SIG-M5 treated with dmso at 0.1 percent for 504 hours (cell line): Measurements from ENCODE around the gene CBFA2T2.
"Not testable (repeated sequence)": the region's sequence is repeated elsewhere in the genome, so short reads cannot be mapped to it uniquely, and the experiment has no call there.

Experiments
- DNase-seq: peaks from one replicate; lab custom pipeline; 2025; ENCODE audit not compliant: unreplicated experiment; lab: John Stamatoyannopoulos, UW

CBFA2T2 gene

DNA sequence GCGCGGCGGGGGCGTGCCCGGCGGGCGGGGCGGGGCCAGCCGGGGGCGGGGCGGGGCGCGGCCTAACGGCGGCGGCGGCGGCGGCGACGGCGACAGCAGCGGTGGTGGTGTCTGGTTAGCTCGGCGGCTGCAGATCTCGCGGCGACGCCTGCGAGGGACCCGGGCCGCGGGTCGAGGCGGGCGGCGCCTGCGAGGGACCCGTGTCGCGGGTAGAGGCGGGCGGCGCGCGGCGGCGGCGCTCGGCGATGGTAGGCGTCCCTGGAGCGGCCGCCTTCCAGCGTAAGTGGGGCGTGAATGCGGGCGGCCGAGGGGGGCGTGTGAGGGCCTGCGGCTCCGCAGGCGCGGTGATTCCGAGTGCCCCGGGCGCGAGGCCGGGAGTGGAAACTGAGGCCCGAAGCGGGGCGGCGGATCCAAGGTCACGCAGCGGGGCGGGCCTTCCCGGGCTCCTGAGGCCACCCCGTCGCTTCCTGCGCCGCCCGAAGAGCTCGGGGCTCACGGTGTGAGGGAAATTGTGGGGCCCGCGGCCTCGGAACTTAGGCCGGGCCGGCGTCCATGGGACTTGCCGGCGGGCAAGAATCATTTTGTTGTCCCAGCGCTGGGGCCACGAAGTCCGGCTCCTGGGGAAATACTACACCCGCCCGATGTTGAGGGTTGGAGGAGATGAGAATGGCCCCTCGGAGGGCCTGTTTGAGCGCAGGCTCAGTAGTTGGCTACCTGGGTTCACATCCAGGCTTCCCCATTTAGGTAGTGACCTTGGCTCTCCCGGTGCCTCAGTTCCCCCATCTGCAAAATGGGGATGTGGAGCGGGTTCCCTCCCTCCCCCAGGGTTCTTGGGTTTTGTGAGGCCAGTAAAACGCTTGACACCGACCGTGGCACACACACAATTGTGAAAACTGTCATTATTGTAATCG is at the start of gene CBFA2T2:
Gene CBFA2T2, plus strand, starts transcription at position 74 of the 911 bp plus-strand sequence. Its CDS starts 172 bp downstream, at position 246.
- no peak for DNase-seq

DNA sequence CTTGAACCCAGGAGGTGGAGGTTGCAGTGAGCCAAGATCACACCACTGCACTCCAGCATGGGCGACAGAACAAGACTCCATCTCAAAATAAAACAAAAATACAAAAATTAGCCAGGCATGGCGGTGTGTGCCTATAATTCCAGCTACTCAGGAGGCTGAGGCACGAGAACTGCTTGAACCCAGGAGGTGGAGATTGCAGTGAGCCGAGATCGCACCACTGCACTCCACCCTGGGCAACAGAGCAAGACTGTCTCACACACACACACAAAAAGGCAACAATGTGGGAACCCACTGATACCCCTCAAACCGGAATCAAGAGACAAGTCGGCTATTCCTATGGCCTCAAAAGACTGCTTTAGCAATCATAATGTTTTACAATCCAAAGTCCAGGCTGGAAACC is 49.3 kb upstream of the CBFA2T2 start:
- not testable (repeated sequence) for DNase-seq

DNA sequence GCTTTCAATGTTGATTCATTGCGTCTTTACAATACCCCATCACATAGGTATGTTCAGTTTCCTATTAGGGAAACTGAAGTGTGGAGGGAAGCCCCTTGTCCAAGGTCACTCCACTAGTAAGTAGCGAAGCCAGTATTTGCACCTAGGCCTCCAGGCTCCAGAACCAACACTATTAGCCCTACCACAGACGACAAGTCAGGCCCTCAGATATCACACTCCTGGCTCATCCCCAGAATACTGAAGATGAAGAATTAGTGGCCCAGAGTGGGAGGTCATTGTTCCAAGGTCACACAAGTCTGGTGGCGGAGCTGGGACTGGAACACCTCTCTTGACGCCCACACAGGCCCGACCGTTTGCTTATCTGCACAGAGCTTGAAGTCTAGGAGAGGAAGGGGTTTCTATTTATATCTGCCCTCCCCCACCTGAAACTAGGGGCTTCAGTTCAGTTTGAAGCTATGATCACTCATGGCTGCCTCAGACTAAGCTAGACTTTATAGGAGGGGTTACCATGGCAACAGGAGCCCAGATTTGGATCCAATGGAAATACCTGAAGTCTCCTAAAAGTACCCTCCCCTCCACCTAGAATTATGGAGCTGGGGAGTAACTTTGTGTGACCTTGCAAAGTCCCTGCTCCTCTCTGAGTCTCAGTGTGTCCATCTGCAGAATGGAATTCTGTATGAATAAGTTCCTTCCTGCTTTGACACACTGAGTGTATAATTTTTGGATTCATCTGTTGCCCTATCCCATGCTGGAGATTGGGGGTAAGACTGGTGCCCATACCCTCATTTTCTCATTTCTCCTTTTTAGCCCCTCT is 48.5 kb upstream of the CBFA2T2 start:
- no peak for DNase-seq

DNA sequence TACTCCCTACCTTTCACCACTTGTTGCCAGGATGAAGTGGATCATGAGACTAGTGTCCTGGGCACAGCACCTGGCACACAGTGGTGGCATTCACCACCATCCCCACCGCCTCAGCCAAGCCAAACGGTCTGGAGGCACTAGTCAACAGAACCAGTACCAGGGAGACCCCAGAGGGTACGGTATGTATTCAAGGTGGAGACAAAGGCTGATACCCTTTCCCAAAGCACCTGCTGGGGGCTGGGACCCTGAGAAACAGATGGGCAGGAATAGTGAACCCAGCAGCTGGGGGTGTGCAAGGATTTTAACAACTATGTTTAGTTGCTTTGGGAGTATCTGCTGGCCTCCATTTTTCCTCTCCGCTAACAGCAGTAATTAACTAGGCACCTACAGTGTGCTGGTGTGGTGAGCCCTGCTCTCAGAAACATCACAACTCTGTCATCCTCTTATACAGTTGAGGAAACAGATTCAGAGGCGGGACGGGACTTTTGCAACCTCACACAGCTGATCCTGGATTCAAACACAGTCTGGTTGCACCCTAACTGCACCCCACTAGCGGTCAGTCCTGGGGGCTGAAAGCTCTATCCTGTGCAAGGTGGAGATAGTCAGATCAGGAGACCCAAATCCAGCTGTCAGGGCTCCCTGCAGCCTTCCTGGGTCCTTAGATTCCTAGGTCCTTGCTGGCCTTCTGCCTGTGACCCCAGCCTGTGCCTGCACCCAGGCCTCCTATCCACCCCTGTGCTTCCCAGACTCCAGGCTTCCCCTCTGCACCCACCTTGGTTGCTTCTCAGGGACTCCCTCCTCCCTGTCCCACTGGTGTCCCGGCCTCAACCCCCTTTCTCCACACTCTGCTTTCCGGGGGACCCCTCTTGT is 47.5 kb upstream of the CBFA2T2 start:
- DNase-seq: no peak

DNA sequence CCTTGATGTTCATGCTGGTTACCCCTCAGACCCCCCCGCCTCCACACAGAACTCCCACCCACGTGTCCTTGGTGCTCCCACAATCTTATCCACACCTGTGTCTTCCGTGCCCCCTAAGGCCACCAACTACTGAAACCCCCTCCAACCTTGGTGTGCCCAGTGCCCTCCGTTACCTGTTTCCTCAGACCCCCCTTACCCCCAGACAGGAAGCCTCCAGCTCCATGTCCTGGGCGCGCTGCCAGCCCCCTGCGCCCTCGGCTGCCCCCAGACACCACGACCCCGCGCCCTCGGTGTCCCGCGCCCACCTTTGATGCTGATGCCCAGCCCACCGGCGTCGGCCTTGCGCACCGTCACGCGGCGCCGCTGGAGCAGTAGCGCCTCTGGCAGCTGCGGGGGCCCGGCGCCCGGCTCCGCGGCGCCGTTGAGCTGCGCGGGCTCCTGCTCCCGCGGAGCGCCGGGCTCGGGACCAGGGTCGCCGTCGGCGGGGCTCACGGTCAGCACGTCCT is 46.8 kb upstream of the CBFA2T2 start:
- DNase-seq: no peak

DNA sequence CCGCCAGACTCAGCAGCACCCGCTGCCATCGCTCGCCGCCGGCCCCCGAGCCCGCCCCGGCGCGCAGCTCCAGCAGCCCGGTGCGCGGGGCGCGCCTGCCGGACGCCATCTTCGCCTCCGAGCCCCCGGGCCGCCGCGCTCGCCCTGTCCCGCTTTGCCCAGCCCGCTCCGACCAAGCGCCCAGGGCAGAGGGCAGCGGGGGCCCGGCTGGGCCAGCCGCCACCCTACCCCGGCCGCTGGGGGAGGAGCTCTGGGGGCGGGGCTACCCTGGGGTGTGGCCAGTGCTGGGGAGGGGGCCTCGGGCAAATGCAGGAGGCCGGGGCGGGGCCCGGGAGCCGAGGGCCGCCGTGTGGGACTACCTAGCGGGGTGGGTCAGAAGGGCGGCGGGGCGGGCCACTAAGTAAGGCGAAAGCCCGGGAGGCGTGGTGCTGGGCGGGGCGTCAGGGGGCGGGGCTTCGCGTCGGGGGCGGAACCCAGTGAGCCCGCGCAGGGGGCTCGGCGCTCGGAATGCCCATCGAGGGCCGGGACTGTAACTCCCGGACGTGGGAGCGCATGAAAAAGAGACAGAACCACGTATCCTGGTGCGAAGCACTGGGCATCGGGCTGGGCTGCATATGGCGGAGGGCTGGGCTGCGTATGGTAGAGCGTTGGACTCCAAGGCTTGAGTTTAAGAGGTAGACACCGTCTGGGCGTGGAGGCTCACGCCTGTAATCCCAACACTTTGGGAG is 46.2 kb upstream of the CBFA2T2 start, which contains the start of gene SNTA1:
Gene SNTA1, minus strand, starts transcription at position 252 of the 728 bp plus-strand sequence. Its CDS starts 143 bp downstream, at position 109.
- DNase-seq: peak; percentile 78

DNA sequence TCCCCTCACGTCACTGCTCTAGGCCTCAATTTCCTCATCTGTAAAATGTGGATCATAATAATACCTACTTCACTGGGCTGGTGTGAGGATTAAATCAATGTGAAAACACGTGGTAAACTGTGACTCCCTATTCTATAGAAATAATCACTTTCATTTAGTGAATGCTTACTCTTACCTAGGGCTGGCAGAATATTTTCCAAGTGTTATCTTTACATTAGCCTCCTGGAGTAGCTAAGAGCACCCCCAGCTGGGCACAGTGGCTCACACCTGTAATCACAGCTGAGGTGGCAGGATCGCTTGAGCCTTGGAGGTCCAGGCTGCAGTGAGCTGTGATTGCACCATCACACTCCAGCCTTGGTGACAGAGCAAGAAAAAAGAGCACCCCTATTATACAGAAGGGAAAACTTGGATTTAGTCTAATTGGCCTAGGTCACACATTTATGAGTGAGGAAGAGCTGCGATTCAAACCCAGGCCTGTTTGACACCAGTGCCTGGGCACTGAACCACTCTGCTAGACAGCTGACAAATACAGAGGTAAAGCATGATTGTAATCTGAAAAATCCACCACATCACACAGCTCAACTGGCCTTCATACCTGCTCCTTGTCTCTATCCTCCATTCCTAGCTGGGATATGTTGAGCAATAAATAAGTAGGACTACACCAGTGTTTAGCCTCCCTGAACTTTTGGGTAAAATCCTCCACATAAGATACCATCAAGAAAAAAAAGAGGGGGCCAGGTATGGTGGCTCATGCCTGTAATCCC is 44.9 kb upstream of the CBFA2T2 start:
- DNase-seq: no peak

DNA sequence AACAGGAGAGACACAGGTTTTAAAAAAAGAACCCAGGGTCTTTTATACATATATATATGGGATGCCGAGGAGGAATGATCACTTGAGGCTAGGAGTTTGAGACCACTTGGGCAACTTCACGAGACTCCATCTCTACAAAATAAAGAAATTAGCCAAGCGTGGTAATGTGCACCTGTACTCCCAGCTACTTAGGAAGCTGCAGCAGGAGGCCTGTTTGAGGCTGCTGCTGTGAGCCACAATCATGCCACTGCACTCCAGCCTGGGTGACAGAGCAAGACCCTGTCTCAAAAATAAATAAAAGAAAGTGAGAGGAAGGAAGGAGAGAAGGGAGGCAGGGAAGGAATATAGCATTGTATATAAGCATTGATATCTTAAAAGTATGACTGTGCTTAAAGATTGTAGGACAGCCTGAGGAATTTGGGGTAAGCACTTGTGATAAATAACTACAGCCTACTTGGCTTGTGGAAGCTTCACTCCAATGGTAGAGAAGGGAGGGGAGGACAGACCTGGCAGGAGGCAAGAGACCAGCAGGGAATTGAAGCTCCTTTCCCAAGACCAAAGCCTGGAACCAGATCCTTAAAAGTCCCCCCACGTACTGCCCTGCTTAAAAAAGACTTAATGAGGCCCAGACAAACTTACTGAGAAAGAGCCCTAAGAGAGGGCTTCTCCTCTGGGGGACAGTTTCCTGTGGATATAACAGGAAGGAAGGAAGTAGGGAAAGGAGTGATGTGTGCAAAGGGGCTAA is 43.8 kb upstream of the CBFA2T2 start:
- DNase-seq: no peak

DNA sequence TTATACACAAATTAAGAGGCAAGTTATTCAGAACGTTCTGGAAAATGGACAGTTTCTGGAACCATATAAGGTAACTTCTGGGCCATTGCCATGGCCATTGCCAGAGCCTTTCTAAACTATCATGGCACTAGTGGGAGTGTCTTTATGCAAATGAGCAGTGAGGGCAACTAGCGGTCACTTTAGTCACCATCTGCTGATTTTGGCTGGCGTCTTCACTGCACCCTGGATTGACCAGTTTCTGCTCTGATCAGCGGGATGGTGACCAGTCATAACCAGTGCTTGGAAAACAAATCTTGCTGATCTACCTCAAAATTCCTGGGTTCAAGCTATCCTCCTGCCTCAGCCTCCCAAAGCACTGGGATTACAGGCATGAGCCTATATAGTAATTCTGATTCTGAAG is 39.0 kb upstream of the CBFA2T2 start:
- no peak for DNase-seq

DNA sequence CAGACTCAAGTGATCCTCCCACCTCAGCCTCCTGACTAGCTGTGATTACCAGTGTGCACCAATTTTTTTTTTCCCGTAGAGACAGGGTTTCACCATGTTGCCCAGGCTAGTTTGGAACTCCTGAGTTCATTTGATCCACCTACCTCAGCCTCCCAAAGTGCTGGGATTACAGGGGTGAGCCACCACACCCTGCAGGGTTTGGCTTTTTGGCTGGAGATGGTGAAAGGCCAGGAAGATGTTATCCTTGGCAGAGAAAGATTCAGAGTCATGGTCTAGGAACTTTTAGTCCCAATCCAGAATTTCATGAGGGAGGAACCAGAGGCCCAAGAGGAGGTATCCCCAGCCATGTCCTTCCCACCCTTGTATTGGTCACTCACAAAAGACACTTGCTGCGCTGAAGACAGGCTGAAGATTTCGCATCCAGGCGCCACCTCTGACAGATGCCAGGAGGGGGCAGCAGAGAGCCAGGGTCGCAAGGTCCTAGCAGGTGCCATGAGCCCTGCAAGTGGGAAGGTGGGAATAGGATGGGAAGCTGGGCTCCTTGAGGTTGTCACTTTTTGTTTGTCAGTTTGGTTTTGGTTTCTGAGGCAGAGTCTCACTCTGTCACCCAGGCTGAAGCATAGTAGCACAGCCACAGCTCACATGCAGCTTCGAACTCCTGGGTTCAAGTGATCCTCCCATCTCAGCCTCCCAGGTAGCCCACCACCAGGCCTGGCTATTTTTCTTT is 32.8 kb upstream of the CBFA2T2 start:
- DNase-seq: peak; percentile 57

DNA sequence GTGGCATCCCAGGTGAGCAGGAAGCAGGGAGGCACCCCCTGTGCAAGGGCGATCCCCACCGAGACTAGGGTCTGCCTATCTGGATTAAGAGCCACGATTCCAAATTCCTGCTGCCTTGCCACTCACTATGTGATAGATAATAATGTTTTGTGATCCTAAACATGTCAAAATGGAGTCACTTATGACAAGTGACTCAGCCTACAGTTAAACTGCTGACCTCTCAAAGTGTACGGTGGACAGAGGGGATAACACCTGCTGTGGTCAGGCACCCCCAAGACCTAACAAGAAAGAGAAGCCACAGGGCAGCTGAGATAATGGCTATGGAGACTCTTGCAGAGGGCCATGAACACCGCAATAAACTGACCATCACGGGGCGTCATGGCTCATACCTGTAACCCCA is 30.3 kb upstream of the CBFA2T2 start:
- no peak for DNase-seq

DNA sequence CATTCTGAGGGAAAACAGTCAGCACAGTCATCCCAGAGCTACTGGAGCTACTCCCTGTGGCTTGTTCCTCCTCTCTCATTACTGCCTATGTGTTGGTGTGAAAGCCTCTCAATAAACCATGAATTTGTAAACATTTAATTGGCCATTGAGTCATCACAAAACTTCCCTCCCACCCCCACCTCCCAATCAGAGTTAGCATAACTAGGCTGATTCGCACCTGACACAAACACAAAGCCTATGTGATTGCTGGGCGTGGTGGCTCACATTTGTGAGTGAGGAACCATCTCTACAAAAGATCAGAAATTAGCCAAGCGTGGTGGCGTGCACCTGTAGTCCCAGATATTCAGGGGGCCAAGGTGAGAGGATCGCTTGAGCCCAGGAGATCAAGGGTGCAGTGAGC is 29.2 kb upstream of the CBFA2T2 start:
- no peak for DNase-seq

DNA sequence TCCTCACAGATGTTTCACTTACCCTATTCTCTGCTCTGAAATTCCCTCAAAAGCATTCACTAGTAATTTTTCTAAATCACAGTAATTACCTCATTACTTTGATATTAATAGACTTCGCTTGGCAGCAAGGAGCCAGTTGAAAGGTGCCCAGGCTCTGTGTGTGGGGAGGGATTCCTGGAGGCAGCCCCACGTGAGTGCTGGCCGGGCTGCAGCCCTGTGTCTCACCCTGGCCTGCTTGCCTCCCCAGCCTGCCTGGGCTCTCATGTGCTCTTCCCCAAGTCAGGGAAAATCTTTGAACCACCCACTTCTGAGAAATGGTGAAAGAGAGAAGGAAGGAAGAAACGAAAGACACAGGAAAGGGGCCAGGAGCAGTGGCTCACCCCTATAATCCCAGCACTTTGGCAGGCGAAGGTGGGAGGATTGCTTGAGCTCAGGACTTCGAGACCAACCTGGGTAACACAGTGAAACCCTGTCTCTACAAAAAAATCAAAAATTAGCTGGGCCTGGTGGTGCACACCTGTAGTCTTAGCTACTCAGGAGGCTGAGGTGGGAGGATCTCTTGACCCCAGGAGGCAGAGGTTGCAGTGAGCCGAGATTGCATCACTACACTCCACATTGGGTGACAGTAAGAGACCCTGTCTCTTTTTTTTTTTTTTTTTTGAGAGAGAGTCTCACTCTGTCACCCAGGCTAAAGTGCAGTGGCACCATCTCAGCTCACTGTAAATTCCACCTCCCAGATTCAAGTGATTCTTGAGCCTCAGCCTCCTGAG is 26.4 kb upstream of the CBFA2T2 start:
- DNase-seq: no peak

DNA sequence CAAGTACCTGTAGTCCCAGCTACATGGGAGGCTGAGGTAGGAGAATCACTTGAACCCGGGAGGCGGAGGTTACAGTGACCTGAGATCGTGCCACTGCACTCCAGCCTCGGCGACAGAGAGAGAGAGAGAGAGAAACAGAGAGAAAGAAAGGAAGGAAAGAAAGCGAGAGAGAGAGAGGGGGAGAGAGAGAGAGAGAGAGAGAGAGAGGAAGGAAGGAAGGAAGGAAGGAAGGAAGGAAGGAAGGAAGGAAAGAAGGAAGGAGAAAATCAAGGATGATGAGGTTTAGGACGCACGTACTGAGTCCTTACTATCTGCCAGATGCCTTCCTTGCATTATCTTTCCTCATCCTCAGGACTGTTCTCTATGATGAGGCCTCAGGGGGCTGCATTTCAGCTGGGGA is 25.1 kb upstream of the CBFA2T2 start:
- not testable (repeated sequence) for DNase-seq

DNA sequence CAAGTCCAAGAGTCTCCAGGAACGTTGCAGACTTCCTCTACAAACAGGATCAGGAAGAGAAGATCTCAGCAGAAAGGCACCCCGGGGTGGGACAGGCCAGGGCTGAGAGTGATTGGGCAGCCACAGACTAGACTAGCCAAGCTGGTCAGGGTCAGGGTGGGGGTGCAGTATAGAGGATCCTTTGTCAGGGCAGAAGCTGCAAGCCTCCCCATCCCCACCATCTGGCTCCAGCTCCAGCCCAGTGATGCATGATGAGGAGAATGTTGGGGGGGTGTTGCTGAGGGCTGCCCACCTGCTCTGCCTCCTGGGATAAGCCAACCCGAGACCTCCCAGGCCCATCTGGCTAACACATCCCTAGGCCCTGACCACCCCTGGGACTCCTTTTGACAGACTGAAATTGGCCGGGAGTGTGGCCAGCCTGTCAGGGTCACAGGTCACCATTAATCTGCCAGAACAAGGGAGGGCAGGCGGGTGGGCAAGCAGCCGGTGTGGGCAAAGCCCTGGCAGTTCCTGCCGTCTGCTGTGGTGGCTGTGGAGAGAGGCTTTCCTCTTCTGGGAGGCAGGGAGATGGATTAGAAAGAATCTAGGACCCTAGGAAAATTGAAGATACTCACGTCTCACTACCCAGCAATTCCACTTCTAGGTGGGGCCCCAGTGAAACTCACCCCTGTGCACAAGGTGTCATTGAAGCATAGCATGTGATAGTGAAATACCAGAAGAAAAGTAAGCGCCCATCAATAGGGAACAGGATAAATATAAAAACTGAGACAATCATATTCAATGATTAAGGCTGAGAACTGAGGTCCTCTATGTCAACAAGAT is 24.2 kb upstream of the CBFA2T2 start:
- DNase-seq: no peak

DNA sequence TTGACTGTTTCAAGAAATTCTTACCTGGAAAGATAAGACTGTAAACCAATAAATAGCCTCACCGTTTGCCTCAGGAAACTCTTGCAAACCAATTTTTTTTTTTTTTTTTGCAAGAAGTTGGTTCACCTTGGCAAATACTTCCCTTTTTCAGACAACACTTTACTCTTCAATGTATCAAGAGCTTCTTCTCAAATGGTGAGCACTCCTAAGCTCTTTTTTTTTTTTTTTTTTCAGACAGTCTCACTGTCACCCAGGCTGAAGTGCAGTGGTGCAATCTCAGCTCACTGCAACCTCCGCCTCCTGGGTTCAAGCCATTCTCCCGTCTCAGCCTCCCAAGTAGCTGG is 23.6 kb upstream of the CBFA2T2 start:
- DNase-seq: no peak
